Sigmoid colon (tissue), 4 donors: ENCODE measurements around the gene TCF15.

Source experiments
- CTCF ChIP-seq, 4 experiments: fragments of 450-650 bp in 3 of 4; fragments of 200-600 bp in 1 of 4; IDR thresholded peaks; one replicate each; pipeline ENCODE4 v1.5.1; 2016 to 2019; ENCODE audit warnings: antibody characterized with exemption in 4 of 4, mild to moderate bottlenecking in 3 of 4, moderate library complexity in 2 of 4
- EP300 ChIP-seq, 4 donors: sonication (generic); formaldehyde crosslinking; IDR thresholded peaks; one replicate each; pipeline ENCODE4 v1.6.1; 2017; ENCODE audit warnings: antibody characterized with exemption in 4 of 4
- POLR2A ChIP-seq, 2 donors: fragments of 450-650 bp; IDR thresholded peaks; one replicate each; pipeline ENCODE4 v1.6.1; 2016; ENCODE audit warnings: antibody characterized with exemption in 2 of 2, mild to moderate bottlenecking in 2 of 2, moderate library complexity in 2 of 2

DNA sequence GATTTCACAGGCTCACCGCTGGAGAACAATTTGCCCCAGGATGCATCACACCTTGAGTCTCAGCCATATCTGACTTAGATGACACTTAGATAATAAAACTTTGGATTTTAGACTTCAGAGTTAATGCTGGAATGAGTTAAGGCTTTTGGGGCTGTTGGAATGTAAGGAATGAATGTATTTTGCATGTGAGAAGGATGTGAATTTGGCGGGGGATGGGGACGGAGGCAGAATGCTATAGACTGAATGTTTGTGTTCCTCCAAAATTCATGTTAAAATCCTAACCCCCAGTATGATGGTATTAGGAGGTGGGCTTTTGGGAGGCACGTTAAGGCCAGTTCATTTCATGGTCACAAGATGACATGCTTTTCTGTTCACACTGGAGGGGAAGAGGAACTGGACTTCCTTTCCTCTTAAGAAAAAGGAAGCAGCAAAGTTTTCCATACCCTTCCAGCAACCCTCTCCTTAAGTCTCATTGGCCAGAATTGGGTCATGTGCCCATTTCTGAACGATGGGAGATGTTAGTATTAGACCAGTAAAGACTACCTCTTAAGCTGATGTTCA, 48.7 kb upstream of the TCF15 start:
- TF ChIP-seq EP300 (IDR thresholded peaks at IDR 0.05) (no peak), CTCF (IDR thresholded peaks at IDR 0.05) (no peak), POLR2A (IDR thresholded peaks at IDR 0.05) (no peak)
